GM12878 (cell line): Measurements from ENCODE around the gene ROBO1. TPM values are rescaled to one million over a fixed set of nuclear protein-coding genes. Genes with fewer than 3 reads are reported as not detected.

Experiments
- ATAC-seq: fragments of 200-7000 bp; cut with Tn5 transposase; 3 replicates; pipeline ENCODE4 v1.9.1; 2020; ENCODE audit warnings: mild to moderate bottlenecking, moderate library complexity
- BruUV-seq: library from RNA; stranded (reverse); fragments of 400-500 nt; replicated peaks from 2 replicates; lab custom pipeline; 2021; lab: Mats Ljungman, UMichigan
- CTCF ChIA-PET: fragments of 300-600 bp; sonication (Branson Sonifier 250); formaldehyde crosslinking; extraction: SDS; loops from one replicate; lab custom pipeline; 2021; ENCODE audit warnings: inconsistent platforms; lab: Yijun Ruan, JAX
- POLR2A ChIA-PET: fragments of 350-600 bp; formaldehyde crosslinking; extraction: SDS; loops from one replicate; lab custom pipeline; 2021; ENCODE audit warnings: inconsistent platforms; lab: Charles Lee
- RAD21 ChIA-PET: fragments of 300-600 bp; sonication (Branson Sonifier 250); formaldehyde crosslinking; loops from one replicate; lab custom pipeline; 2023; ENCODE audit warnings: antibody characterized with exemption; ENCODE audit not compliant: unreplicated experiment; lab: Charles Lee
- SMC1A ChIA-PET: fragments of 300-600 bp; sonication (Branson Sonifier 250); formaldehyde crosslinking; loops from one replicate; lab custom pipeline; 2023; ENCODE audit not compliant: unreplicated experiment, uncharacterized antibody; lab: Charles Lee
- DNase-seq: peaks from one replicate; pipeline ENCODE4 v3.0.0-alpha.2; 2011; ENCODE audit warnings: low read depth, low spot score
- FAIRE-seq: peaks from 3 replicates; lab custom pipeline; 2011; peaks lifted over from hg19 to GRCh38; lab: Jason Lieb, UNC
- H2AFZ ChIP-seq: 2 replicates; pipeline ENCODE4 v1.6.0; 2011; ENCODE audit warnings: low read depth, low read length, control low read depth; ENCODE audit not compliant: control insufficient read depth
- H3K27ac ChIP-seq: 2 replicates; pipeline ENCODE4 v1.5.1; 2011; ENCODE audit warnings: control low read depth; ENCODE audit not compliant: control insufficient read depth, insufficient read depth
- H3K27me3 ChIP-seq, 2 experiments: replicated peaks in 1 of 2; 2 replicates each; pipeline versions ENCODE4 v1.6.0 to v1.6.1; 2011; ENCODE audit warnings: low read length in 1 of 2; ENCODE audit not compliant: control insufficient read depth in 2 of 2, insufficient read depth in 2 of 2
- H3K36me3 ChIP-seq, 2 experiments: 2 replicates each; pipeline ENCODE4 v1.5.1; 2011; ENCODE audit warnings: low read length in 1 of 2; ENCODE audit not compliant: control insufficient read depth in 2 of 2, insufficient read depth in 2 of 2
- H3K4me1 ChIP-seq: 2 replicates; pipeline ENCODE4 v1.6.1; 2011; ENCODE audit warnings: mild to moderate bottlenecking, low read length, moderate library complexity, mixed read lengths; ENCODE audit not compliant: control insufficient read depth, insufficient read depth
- H3K4me2 ChIP-seq: 2 replicates; pipeline ENCODE4 v1.6.0; 2011; ENCODE audit warnings: control low read depth; ENCODE audit not compliant: control insufficient read depth, insufficient read depth
- H3K4me3 ChIP-seq: fragments of 200-600 bp; sonication (generic); 2 replicates; pipeline ENCODE4 v1.5.1; 2016
- H3K79me2 ChIP-seq: 2 replicates; pipeline ENCODE4 v1.6.0; 2011; ENCODE audit warnings: low read length; ENCODE audit not compliant: control insufficient read depth, insufficient read depth
- H3K9ac ChIP-seq: 2 replicates; pipeline ENCODE4 v1.8.0; 2011; ENCODE audit warnings: low read length, control low read depth, mixed read lengths; ENCODE audit not compliant: control insufficient read depth, insufficient read depth
- H3K9me3 ChIP-seq: replicated peaks from 3 replicates; pipeline ENCODE4 v1.5.1; 2011; ENCODE audit warnings: mild to moderate bottlenecking, low read length; ENCODE audit not compliant: control insufficient read depth, insufficient read depth
- H4K20me1 ChIP-seq: 2 replicates; pipeline ENCODE4 v1.6.0; 2011; ENCODE audit not compliant: control insufficient read depth, insufficient read depth
- BCL11A ChIP-seq: IDR thresholded peaks from 2 replicates; pipeline ENCODE4 v1.6.1; 2011; ENCODE audit warnings: low read depth, low read length
- EP300 ChIP-seq, 2 experiments: fragments of 150-350 bp in 1 of 2; IDR thresholded peaks; 2 replicates each; pipeline ENCODE4 v1.6.1; 2011 to 2012; ENCODE audit warnings: low read depth in 2 of 2, low read length in 2 of 2, borderline replicate concordance in 1 of 2, improper control_type of control experiment in 1 of 2, inconsistent platforms in 1 of 2; ENCODE audit not compliant: control insufficient read depth in 1 of 2
- NFIC ChIP-seq: IDR thresholded peaks from 2 replicates; pipeline ENCODE4 v1.6.1; 2012; ENCODE audit warnings: low read depth, mild to moderate bottlenecking, inconsistent platforms, low read length, moderate library complexity
- NR2C2 ChIP-seq: IDR thresholded peaks from 2 replicates; pipeline ENCODE4 v1.6.1; 2011; ENCODE audit warnings: borderline replicate concordance, low read depth; ENCODE audit not compliant: control insufficient read depth, insufficient read length
- PAX5 ChIP-seq: IDR thresholded peaks from 2 replicates; pipeline ENCODE4 v1.6.1; 2011; ENCODE audit warnings: low read depth, low read length, borderline replicate concordance
- POLR2AphosphoS5 ChIP-seq: IDR thresholded peaks from 2 replicates; pipeline ENCODE4 v1.6.1; 2011; ENCODE audit warnings: mild to moderate bottlenecking, low read length, inconsistent platforms
- RAD51 ChIP-seq: fragments of 450-650 bp; IDR thresholded peaks from 2 replicates; pipeline ENCODE4 v1.6.1; 2016; ENCODE audit warnings: moderate library complexity, mild to moderate bottlenecking, inconsistent platforms
- RCOR1 ChIP-seq: conservative IDR thresholded peaks from 2 replicates; pipeline ENCODE4 v1.6.1; 2012; ENCODE audit warnings: low read depth, low read length, improper control_type of control experiment
- SIN3A ChIP-seq: IDR thresholded peaks from 2 replicates; pipeline ENCODE4 v1.6.1; 2012; ENCODE audit warnings: low read depth, low read length, improper control_type of control experiment
- WRNIP1 ChIP-seq: IDR thresholded peaks from 2 replicates; pipeline ENCODE4 v1.6.1; 2011; ENCODE audit warnings: low read depth, low read length, improper control_type of control experiment, borderline replicate concordance
- in situ Hi-C: fragments of 300-500 bp; cut with MboI; formaldehyde crosslinking; loops from 9 replicates; pipeline ENCODE4 v1.14.3; 2018; ENCODE audit warnings: mixed read lengths
- intact Hi-C: fragments of 100-400 bp; cut with micrococcal nuclease; formaldehyde crosslinking; loops from one replicate; pipeline ENCODE4 v1.14.2; 2022; ENCODE audit not compliant: unreplicated experiment
- polyA plus RNA-seq, 11 experiments: library from polyadenylated mRNA; depleted of rRNA in 4 of 11; unstranded in 6 of 11; stranded (reverse) in 5 of 11; fragments of >200 nt; fragmentation: Nextera tagmentation in 4 of 11; fragmentation: Illumina TruSeq in 1 of 11; extraction: Ambion mirVana in 4 of 11; extraction: Trizol in 1 of 11; gene quantifications; 1 replicate in 1 of 11; 2 replicates in 10 of 11; pipeline versions ENCODE4 v1.2.1 to v1.2.3, GENCODE V29; 2011 to 2016; ENCODE audit warnings: inconsistent platforms in 2 of 11, missing spikeins in 2 of 11, low read depth in 1 of 11
- total RNA-seq, 4 experiments: library from RNA; depleted of rRNA in 3 of 4; stranded (reverse); fragments of >200 nt in 3 of 4; fragmentation: Illumina TruSeq in 1 of 4; extraction: Trizol in 1 of 4; gene quantifications; 2 replicates each; pipeline versions ENCODE4 v1.2.1 to v1.2.3, GENCODE V29; 2013 to 2021
- TF ChIP-seq, protein P1 (sequence below): fragments of 450-650 bp; formaldehyde crosslinking; IDR thresholded peaks from 2 replicates; pipeline ENCODE4 v1.5.0; 2022; ENCODE audit warnings: mild to moderate bottlenecking, missing genetic modification characterization
- TF ChIP-seq, protein P2 (sequence below): fragments of 150-350 bp; IDR thresholded peaks from 2 replicates; pipeline ENCODE4 v1.6.1; 2014; ENCODE audit warnings: mild to moderate bottlenecking, low read depth, low read length
- TF ChIP-seq, protein P3 (sequence below): IDR thresholded peaks from 2 replicates; pipeline ENCODE4 v1.6.1; 2011; ENCODE audit warnings: borderline replicate concordance, low read depth, mild to moderate bottlenecking, moderate library complexity, mixed read lengths, low read length; ENCODE audit not compliant: insufficient read depth; ENCODE audit errors: extremely low read length
- TF ChIP-seq, protein P4 (sequence below): fragments of 450-650 bp; IDR thresholded peaks from 2 replicates; pipeline ENCODE4 v1.6.1; 2017; ENCODE audit warnings: borderline replicate concordance

Gene ROBO1
- total and polyA plus RNA-seq, 10 of the 15 experiments (the other 5 are each of a cell fraction or from before 2014, with no cell fraction given): 0.29 to 46.5 (median 1.2) TPM

DNA sequence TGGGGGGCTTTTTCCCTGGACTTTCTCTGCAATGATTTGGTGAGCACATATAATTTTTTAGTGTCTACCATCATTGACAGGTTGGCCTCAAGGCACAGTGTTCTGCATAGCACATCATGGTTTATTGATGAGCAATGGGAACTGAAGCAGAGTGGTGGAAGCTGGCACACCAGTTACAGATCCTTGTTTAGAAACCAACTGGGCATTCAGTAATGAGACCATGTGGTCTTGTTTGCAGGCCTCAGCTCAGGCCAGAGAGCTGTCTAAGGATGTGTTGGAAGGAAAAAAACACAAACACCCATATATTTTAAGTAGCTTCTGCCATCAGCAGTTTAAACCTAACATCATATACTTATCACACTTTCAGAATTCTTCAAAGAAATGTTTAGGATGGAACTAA is 610.6 kb downstream of the ROBO1 start:
- Histone ChIP-seq H3K4me1 (no peaks in the 10 kb centered on the region), H3K27ac (no peak overlapping the region), H3K4me3 (no peak overlapping the region), H3K36me3 (no peaks in the 10 kb centered on the region), H3K79me2 (no peaks in the 10 kb centered on the region), H3K27me3 (no peaks in the 10 kb centered on the region), H3K9ac (no peak overlapping the region), H2AFZ (no peak overlapping the region), H4K20me1 (no peaks in the 10 kb centered on the region), H3K9me3 (no peaks in the 10 kb centered on the region), H3K4me2 (no peak overlapping the region)
- RAD21 ChIA-PET: no interaction called here
- POLR2A ChIA-PET: no interaction called here
- intact Hi-C loops: no loop called here
- DNase-seq: no peak
- CTCF ChIA-PET: interaction anchor here (0.6 kb wide), 1 partner anchor 205 kb away, joined by 3 read pairs; no protein-coding TSS in a partner anchor
- no peak for ATAC-seq
- BruUV-seq: no TSS peak
- in situ Hi-C loops: no loop called here
- TF ChIP-seq POLR2AphosphoS5 (no peak), RCOR1 (no peak), NR2C2 (no peak), PAX5 (no peak), RAD51 (no peak), BCL11A (no peak), WRNIP1 (no peak), NFIC (no peak), SIN3A (no peak), EP300 (IDR thresholded peaks at IDR 0.05; ENCODE audit: borderline replicate concordance in 1 of 2, control insufficient read depth in 1 of 2, low read depth in 2 of 2, low read length in 2 of 2) (no peak)
- TF ChIP-seq, protein P1, sequence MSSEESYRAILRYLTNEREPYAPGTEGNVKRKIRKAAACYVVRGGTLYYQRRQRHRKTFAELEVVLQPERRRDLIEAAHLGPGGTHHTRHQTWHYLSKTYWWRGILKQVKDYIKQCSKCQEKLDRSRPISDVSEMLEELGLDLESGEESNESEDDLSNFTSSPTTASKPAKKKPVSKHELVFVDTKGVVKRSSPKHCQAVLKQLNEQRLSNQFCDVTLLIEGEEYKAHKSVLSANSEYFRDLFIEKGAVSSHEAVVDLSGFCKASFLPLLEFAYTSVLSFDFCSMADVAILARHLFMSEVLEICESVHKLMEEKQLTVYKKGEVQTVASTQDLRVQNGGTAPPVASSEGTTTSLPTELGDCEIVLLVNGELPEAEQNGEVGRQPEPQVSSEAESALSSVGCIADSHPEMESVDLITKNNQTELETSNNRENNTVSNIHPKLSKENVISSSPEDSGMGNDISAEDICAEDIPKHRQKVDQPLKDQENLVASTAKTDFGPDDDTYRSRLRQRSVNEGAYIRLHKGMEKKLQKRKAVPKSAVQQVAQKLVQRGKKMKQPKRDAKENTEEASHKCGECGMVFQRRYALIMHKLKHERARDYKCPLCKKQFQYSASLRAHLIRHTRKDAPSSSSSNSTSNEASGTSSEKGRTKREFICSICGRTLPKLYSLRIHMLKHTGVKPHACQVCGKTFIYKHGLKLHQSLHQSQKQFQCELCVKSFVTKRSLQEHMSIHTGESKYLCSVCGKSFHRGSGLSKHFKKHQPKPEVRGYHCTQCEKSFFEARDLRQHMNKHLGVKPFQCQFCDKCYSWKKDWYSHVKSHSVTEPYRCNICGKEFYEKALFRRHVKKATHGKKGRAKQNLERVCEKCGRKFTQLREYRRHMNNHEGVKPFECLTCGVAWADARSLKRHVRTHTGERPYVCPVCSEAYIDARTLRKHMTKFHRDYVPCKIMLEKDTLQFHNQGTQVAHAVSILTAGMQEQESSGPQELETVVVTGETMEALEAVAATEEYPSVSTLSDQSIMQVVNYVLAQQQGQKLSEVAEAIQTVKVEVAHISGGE (CRISPR knock-in tag): no peak
- TF ChIP-seq, protein P2, sequence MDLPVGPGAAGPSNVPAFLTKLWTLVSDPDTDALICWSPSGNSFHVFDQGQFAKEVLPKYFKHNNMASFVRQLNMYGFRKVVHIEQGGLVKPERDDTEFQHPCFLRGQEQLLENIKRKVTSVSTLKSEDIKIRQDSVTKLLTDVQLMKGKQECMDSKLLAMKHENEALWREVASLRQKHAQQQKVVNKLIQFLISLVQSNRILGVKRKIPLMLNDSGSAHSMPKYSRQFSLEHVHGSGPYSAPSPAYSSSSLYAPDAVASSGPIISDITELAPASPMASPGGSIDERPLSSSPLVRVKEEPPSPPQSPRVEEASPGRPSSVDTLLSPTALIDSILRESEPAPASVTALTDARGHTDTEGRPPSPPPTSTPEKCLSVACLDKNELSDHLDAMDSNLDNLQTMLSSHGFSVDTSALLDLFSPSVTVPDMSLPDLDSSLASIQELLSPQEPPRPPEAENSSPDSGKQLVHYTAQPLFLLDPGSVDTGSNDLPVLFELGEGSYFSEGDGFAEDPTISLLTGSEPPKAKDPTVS: no peak
- TF ChIP-seq, protein P3, sequence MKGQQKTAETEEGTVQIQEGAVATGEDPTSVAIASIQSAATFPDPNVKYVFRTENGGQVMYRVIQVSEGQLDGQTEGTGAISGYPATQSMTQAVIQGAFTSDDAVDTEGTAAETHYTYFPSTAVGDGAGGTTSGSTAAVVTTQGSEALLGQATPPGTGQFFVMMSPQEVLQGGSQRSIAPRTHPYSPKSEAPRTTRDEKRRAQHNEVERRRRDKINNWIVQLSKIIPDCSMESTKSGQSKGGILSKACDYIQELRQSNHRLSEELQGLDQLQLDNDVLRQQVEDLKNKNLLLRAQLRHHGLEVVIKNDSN: no peak
- TF ChIP-seq, protein P4, sequence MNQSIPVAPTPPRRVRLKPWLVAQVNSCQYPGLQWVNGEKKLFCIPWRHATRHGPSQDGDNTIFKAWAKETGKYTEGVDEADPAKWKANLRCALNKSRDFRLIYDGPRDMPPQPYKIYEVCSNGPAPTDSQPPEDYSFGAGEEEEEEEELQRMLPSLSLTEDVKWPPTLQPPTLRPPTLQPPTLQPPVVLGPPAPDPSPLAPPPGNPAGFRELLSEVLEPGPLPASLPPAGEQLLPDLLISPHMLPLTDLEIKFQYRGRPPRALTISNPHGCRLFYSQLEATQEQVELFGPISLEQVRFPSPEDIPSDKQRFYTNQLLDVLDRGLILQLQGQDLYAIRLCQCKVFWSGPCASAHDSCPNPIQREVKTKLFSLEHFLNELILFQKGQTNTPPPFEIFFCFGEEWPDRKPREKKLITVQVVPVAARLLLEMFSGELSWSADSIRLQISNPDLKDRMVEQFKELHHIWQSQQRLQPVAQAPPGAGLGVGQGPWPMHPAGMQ: no peak
- FAIRE-seq: no peak
- SMC1A ChIA-PET: interaction anchor here (1.3 kb wide), 1 partner anchor 8 kb away, joined by 3 read pairs; no protein-coding TSS in a partner anchor
